GM12865 (cell line): ENCODE results near the gene FSTL4.

Experiments
- DNase-seq: peaks from one replicate; pipeline ENCODE4 v3.0.0; 2010; ENCODE audit warnings: low read depth
- H3K4me3 ChIP-seq: 2 replicates; pipeline ENCODE4 v1.5.1; 2011; ENCODE audit warnings: mild to moderate bottlenecking, low read depth, low read length, control low read depth
- CTCF ChIP-seq: IDR thresholded peaks from 2 replicates; pipeline ENCODE4 v1.5.1; 2011; ENCODE audit warnings: low read length, control low read depth, low read depth, inconsistent platforms; ENCODE audit not compliant: insufficient read depth; ENCODE audit errors: missing control alignments

Gene FSTL4

DNA sequence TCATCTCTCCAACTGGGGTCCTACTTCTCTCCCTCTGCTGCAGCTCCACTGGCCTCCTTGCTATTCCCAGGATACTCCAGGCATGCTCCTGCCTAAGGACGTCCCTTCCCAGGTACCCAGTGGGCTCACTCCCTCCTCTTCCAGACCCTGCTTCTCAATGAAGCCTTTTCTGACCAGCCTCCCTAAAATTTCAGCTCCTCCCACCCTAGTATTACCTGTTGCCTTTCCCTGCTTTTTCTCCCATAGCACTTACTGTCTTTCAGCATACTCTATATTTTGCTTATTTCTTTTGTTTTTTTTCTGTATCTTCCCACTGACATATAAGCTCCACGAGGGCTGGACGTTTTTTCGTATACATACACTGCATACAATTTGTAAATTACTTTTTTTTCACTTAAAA, 26.1 kb upstream of the FSTL4 start:
- H3K4me3 ChIP-seq, result no peak overlapping the region
- DNase-seq, result no peak
- no peak for TF ChIP-seq CTCF

- H3K4me3 ChIP-seq, result no peak overlapping the region
- no peak for DNase-seq
- no peak for TF ChIP-seq CTCF
These were observed 24.9 kb upstream of the FSTL4 start for GRCh38 chr5:133637206-133637605.

- no peak for DNase-seq
These were observed 22.7 kb upstream of the FSTL4 start for GRCh38 chr5:133635051-133635450.

DNA sequence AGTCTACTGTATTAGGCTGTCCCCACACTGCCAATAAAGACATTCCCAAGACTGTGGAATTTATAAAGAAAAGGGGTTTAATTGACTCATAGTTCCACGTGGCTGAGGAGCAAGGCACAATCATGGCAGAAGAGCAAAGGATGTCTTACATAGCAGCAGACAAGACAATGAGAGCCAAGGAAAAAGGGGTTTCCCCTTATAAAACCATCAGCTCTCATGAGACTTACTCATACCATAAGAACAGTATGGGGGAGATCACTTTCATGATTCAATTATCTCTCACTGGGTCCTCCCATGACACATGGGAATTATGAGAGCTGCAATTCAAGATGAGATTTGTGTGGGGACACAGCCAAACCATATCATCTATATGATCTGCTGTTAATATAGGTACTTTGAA, 14.8 kb upstream of the FSTL4 start:
- H3K4me3 ChIP-seq, result no peak overlapping the region
- DNase-seq, result no peak
- no peak for TF ChIP-seq CTCF

More at GRCh38 chr5:133635051-133635450, 22.7 kb upstream of the FSTL4 start:
- no peak overlapping the region for H3K4me3 ChIP-seq
- TF ChIP-seq CTCF, result no peak

DNA sequence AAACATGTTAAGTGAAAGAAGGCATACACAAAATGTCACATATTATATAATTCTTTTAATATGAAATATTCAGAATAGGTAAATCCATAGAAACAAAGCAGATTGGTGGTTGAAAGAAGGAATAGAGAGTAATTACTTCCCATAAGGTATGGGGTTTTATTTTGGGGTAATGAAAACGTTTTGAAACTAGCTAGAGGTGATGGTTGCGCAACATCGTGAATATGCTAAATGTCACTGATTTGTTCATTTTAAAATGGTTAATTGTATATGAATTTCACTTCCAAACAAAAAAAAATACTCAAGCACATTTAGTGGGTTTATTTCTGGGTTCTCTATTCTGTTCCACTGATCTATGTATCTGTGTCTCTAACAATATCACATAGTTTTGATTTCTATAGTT, 12.0 kb upstream of the FSTL4 start:
- DNase-seq, result no peak
- TF ChIP-seq CTCF, result no peak
- no peak overlapping the region for H3K4me3 ChIP-seq

DNA sequence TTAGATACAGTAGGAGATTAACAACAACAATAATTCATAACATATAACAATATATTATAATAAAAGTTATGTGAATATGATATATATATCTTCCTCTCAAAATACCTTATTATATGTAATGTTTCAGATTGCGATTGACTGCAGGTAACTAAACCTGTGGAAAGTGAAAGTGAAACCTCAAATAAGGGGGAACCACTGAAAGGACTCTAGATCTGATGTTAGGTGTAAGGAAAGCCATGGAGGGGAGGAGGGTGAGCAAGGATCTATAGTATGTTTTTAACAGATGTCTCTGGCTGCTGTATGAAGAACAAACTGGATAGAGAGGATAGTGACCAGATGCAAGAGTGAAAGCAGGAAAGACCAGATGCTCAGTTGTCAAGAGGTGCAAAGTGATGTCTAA, 5.8 kb upstream of the FSTL4 start:
- no peak for DNase-seq
- no peak for TF ChIP-seq CTCF

GRCh38 chr5:133613743-133614142, 1.4 kb upstream of the FSTL4 start:
- H3K4me3 ChIP-seq, result no peak overlapping the region
- DNase-seq, result no peak
- TF ChIP-seq CTCF, result no peak

More for the DNA sequence above, 5.8 kb upstream of the FSTL4 start:
- H3K4me3 ChIP-seq, result no peak overlapping the region
